Neural progenitor cell (in vitro differentiated cells): ENCODE data around the gene MAD2L2.

Experiments used
- CTCF ChIP-seq: fragments of 200-600 bp; sonication (generic); IDR thresholded peaks from 2 replicates; pipeline ENCODE4 v1.5.1; 2017; ENCODE audit warnings: antibody characterized with exemption, mild to moderate bottlenecking
- EZH2 ChIP-seq: fragments of 200-600 bp; sonication (generic); IDR thresholded peaks from 2 replicates; pipeline ENCODE4 v1.6.1; 2017; ENCODE audit warnings: antibody characterized with exemption, mild to moderate bottlenecking, moderate library complexity
- EZH2phosphoT487 ChIP-seq: fragments of 200-600 bp; sonication (generic); IDR thresholded peaks from 2 replicates; pipeline ENCODE4 v1.6.1; 2017; ENCODE audit warnings: antibody characterized with exemption

- TF ChIP-seq EZH2 (no peak), CTCF (no peak), EZH2phosphoT487 (no peak)
Measured at GRCh38 chr1:11626551-11626950, 54.4 kb downstream of the MAD2L2 start.
